ENCODE results near the gene SPEM3.

The SPEM3 gene

DNA sequence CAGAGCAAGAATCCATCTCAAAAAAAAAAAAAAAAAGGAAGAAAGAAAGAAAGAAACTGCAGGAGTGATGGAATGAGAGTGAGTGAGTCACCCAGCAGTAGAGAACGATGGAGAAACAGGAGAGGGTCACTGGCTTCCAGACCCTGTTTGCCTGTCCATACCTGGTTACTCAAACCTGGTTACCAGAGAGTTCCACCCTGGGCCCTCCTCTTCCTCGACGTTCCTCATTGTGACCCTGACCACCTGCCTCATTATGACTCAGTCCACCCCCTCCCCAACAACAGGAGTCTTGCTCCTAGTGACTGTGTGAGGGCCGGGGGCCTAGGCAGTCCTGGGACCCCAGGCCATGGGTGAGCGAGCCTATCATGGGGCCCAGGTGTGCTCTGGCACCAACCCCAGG is at the start of gene SPEM3:
Gene SPEM3 (plus strand): TSS at position 301 of the 400 bp plus-strand sequence. CDS start 46 bp downstream, at position 347.
- DNase-seq (ENCODE audit: low read depth): no peak

GRCh38 chr17:7379134-7379533 is 49.5 kb upstream of the SPEM3 start:
- no peak for DNase-seq (ENCODE audit: low read depth)

DNA sequence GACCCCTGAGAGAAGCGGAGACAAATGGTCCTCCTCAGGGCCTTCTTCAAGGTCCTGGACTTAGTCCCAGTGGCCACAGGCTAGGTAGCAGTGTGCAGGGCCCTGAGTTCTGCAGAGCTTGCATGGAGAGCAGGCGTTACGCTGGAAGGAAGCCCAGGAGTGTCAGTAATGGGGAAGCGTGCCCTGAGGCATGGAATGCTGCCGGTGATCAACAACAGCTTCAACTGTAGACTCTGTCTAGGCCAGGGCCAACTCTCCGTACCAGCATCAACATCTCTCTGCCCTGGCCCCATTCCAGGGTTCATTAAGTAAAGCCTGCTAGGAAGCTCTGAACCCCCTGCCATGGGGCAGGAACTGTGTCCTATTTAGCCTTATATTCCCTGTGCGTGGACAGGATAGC is 48.3 kb upstream of the SPEM3 start:
- DNase-seq (ENCODE audit: low read depth): no peak

DNA sequence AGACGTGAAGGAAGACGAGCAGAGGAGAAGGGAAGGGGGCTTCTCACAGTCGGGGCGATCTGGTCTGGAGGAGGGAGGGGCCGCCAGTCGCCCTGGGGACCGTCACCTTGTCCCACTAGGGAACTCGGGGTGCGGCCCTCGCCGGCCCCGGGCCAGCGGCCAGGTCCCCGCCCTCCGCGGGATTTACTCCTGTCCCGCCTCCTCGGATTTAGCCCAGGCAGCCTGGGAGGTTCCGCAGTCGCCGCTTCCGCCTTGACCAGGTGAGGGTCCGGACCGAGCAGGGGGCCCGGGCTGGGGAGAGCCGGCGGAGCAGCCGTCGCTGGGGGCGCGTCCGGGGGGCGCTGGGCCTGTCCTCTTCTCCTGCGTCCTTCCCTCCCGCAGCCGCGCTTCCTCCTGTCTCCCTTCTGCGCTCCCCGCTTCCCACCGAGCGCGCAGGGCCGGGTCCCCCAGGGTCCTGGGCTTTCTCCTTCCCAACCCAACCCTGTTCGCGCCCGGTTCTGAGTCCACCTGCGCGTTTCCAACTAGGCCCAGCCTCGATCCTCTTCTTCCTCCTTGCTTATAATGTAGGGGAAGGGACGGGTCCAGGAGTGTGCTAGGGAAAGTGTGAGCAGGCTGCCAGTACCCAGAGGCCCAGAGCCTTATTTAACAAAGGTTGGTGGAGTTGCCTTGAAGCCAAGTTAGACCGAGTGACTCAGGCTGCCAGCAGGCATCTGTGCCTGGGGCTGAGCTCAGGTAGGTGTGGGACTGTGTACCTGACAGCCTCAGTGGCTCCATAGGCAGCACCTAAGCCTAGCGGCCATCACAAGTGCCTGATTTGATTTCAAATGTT is 47.6 kb upstream of the SPEM3 start, which contains the start of gene TNK1:
Gene TNK1 (plus strand): TSS at position 235 of the 829 bp plus-strand sequence. CDS start 1,838 bp downstream, outside the sequence.
- DNase-seq (ENCODE audit: low read depth): no peak

- no peak for DNase-seq (ENCODE audit: low read depth)
Observed at GRCh38 chr17:7382901-7383300, 45.8 kb upstream of the SPEM3 start.

DNA sequence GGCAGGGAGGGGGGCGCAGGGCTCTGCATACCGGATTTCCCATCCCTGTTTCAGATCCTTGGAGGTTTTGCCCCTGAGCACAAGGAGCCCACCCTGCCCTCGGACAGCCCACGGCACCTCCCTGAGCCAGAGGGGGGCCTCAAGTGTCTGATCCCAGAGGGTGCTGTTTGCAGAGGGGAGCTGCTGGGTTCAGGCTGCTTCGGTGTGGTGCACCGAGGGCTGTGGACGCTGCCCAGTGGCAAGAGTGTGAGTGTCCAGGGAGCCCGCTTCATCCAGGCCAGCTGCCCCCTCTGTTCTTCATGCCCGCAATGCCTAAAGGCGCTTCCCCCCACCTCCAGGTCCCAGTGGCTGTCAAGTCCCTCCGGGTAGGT is 45.3 kb upstream of the SPEM3 start:
- DNase-seq (ENCODE audit: low read depth): no peak

DNA sequence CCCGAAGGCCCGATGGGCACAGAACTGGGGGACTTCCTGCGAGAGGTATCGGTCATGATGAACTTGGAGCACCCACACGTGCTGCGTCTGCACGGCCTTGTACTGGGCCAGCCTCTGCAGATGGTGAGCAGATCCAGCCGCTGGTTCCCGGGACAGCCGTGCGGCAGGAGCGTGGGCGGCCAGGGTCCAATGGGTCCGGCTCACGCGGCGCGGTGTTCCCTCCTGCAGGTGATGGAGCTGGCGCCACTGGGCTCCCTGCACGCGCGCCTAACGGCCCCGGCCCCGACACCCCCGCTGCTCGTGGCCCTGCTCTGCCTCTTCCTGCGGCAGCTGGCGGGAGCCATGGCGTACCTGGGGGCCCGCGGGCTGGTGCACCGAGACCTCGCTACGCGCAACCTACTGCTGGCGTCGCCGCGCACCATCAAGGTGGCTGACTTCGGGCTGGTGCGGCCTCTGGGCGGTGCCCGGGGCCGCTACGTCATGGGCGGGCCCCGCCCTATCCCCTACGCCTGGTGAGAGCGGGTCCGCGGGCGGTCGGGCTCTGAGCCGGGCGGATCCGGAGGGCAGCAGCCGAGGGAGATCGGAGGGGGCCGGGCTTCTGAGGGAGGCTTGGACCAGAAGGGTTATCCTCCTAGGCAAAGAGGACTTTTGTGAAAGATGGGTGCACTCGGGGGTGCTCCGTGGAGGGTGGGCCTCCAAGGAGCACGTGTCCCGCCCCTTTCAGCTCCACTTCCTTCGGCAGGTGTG is 44.7 kb upstream of the SPEM3 start:
- DNase-seq (ENCODE audit: low read depth): peak; percentile 57

GRCh38 chr17:7384489-7385081 is 44.1 kb upstream of the SPEM3 start:
- no peak for DNase-seq (ENCODE audit: low read depth)

GRCh38 chr17:7388856-7389255 is 39.8 kb upstream of the SPEM3 start:
- no peak for DNase-seq (ENCODE audit: low read depth)

GRCh38 chr17:7389924-7390910 is 38.4 kb upstream of the SPEM3 start:
- no peak for DNase-seq (ENCODE audit: low read depth)

DNA sequence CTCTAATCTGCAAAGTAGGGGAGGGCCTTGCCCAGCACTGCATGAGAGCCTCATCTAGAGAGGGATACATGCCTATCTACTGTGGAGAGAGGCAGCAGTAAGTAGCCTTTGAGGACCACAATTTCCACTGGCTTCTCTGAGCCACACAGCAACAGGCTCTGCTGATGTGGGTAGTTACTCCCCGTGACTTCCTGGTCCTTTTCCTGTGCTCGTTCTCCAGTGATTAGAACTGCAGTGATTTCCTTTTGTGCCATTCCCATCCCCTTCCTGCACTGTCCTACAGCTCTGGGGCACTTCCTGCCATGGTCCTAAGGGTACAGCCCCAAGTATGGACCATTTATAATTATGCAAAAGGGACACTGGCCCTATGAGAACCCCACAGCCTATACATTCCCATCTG is 37.4 kb upstream of the SPEM3 start:
- DNase-seq (ENCODE audit: low read depth): no peak

- no peak for DNase-seq (ENCODE audit: low read depth)
Observed at GRCh38 chr17:7392696-7393612, 35.7 kb upstream of the SPEM3 start.

DNA sequence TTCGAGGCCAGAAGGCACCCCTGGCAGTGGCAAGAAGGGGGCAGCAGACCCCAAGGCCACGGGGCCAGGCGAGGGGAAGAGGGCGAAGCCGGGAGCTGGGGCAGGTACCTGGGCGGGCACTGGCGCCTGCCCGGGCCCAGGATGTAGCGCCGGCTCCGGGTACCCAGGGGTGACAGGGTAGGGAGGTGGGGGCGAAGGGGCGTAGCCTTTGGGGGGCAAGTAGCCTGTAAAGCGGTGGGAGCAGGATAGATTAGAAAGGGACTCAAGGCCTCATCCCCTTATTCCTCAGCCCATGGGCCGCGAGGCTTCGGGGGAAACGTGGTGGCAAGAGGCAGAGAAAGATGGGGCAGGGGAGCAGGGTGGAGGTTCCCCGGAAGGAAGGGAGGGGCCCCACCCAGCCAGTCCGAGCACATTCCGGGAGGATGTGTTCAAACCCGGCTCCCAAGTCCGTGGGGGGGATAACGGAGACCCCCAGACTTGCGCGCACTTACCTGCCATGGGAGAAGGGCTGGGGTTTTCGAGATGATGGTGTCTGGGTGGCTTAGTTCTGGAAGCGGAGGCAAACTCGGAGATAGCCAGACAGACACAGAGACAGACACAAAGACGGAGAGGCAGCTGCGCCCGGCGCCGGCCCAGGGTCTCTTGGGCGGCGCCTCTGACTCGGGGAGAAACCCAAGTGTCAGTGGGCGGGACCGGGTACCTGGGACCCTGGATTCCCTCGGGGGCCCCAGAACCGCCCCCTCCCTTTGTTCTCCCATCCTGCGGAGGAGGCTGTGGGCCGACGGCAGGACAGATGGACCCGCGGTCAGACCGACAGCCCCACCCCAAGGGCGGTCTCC is 34.8 kb upstream of the SPEM3 start:
- DNase-seq (ENCODE audit: low read depth): peak; percentile 54

DNA sequence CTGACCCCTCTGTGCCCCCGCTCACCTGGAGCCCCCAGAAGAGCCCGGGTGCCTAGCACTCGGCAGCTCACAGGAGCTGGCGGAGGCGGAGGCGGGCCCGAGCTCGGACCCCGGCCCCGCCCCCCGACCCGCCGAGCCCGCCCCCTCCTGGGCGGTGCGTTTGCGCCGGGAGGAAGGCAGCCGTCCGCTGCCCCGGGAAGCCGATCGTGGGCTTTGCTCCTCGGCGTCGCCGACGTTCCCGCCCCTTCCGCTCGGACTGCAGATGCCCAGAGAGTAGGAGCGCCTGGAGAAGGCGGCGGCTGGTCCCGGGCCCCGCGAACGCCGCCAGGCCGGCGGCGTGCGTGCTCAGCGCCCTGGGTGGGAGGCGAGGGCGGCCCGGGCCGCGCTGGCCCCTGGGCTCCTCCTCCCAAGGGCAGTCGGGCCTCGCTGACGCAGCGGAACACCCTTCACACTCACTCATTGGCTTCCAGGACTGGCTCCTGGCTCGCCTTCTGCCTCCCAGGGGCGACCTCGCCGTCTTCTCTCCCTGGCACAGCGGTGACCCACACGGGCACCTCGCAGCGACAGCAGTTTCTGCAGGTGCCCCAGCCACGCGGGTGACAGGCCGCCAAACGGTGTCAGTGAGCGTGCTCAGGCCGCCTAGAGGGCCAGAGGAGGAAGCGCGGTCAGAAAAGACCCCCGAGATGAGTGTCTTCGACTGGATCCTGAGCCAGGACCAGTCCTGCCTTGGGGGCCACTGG is 34.0 kb upstream of the SPEM3 start, which contains the start of gene PLSCR3:
Gene PLSCR3 (minus strand): TSS at position 74 of the 740 bp plus-strand sequence. CDS start 415 bp downstream, outside the sequence.
- peak; percentile 58 for DNase-seq (ENCODE audit: low read depth)

- no peak for DNase-seq (ENCODE audit: low read depth)
Observed at GRCh38 chr17:7396147-7396546, 32.5 kb upstream of the SPEM3 start.

GRCh38 chr17:7398612-7399011 is 30.0 kb upstream of the SPEM3 start:
- DNase-seq (ENCODE audit: low read depth): no peak

DNA sequence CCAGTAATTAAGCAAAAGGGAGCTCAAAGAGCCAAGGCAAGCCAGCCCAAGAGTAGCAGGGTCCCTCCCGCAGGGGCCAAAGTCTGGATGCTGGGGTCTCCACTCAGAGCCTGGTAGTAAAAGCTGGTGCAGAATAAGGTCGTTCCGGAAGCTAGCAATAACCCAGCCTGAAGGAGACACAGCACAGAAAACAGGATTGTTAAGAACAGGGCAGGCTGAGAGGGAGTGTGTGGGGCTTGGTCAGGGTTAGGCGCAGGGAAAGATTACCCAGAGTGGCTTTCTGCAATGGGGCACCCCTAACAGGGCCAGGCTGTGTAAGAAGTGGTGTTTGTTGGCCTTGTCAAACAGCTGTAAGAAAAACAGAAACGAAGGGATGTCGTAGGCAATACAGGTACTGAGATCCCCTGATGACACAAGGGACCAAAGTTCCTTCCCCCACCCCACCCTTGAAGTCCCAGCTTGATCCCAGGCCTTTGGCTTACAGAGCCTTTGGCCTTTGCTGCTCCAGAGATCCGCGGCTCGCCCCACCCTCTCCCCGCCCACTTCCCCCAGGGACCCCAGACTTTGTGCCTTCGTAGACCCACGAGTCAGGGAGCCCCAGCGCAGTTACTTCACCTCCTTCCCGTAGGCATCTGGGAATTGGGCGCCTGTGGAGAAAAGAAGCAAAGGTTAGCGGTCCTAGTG is 25.5 kb upstream of the SPEM3 start:
- no peak for DNase-seq (ENCODE audit: low read depth)

- no peak for DNase-seq (ENCODE audit: low read depth)
Observed at GRCh38 chr17:7403727-7403976, 25.0 kb upstream of the SPEM3 start.

All from stimulated activated CD8-positive, alpha-beta memory T cell treated with anti-CD3 and anti-CD28 coated beads, Interleukin-12 subunit alpha, Interleukin-12 subunit beta, amount 100 ng/mL, for 1 hour (primary cell).